Right lobe of liver (tissue), 6 donors: ENCODE measurements around the gene EHBP1L1. TPM values are rescaled to one million over a fixed set of nuclear protein-coding genes. Genes with fewer than 3 reads are reported as not detected.

ENCODE experiments used
- ATAC-seq, 4 donors: fragments of 200-7000 bp; cut with Tn5 transposase; one replicate each; pipeline ENCODE4 v1.9.1; 2020; ENCODE audit warnings: mild to moderate bottlenecking in 4 of 4, moderate library complexity in 4 of 4
- DNase-seq, 3 donors: peaks; one replicate each; pipeline ENCODE4 v3.0.0-alpha.2; 2020
- H3K27ac ChIP-seq, 3 donors: fragments of 200-600 bp; one replicate each; pipeline ENCODE4 v1.8.0; 2022
- H3K27me3 ChIP-seq, 2 donors: fragments of 200-600 bp; one replicate each; pipeline ENCODE4 v1.8.0; 2022
- H3K36me3 ChIP-seq, 4 donors: fragments of 200-600 bp; sonication (generic) in 1 of 4; one replicate each; pipeline versions ENCODE4 v1.5.1 to v1.8.0; 2017 to 2022; ENCODE audit warnings: control low read depth in 1 of 4
- H3K4me1 ChIP-seq, 4 donors: fragments of 200-600 bp; sonication (generic) in 1 of 4; one replicate each; pipeline versions ENCODE4 v1.5.1 to v1.8.0; 2017 to 2022; ENCODE audit warnings: control low read depth in 1 of 4
- H3K4me3 ChIP-seq, 3 donors: fragments of 200-600 bp; one replicate each; pipeline ENCODE4 v1.8.0; 2022
- H3K9me3 ChIP-seq, 4 donors: fragments of 200-600 bp; sonication (generic) in 1 of 4; one replicate each; pipeline versions ENCODE4 v1.5.1 to v1.8.0; 2017 to 2022; ENCODE audit warnings: control low read depth in 1 of 4
- POLR2A ChIP-seq: fragments of 450-650 bp; IDR thresholded peaks from one replicate; pipeline ENCODE4 v1.6.1; 2017; ENCODE audit warnings: antibody characterized with exemption, mild to moderate bottlenecking
- WGBS: methylation state at CpG from one replicate; pipeline ENCODE4 v1.1.6; 2018; ENCODE audit warnings: low coverage, low lambda C conversion rate; ENCODE audit not compliant: insufficient coverage; ENCODE audit errors: missing lambda C conversion rate; 5-methylcytosine and 5-hydroxymethylcytosine counted together
- intact Hi-C, 2 donors: fragments of 100-400 bp; cut with DNase I; formaldehyde crosslinking; loops; one replicate each; pipeline versions ENCODE4 v1.11.2 to v1.14.1; 2022
- total RNA-seq, 6 experiments: library from RNA; depleted of rRNA in 2 of 6; stranded (reverse); fragments of >200 nt in 2 of 6; fragmentation: NEBNext Ultra II Directional in 3 of 6; extraction: Animal tissue kit (Norgen Biotek cat#: 25700) in 3 of 6; gene quantifications; one replicate each; pipeline versions ENCODE4 v1.1.0 to v1.2.4, GENCODE V29; 2016 to 2023
- TF ChIP-seq, protein P1 (sequence below), 4 donors: fragments of 200-600 bp in 3 of 4; fragments of 450-650 bp in 1 of 4; IDR thresholded peaks; one replicate each; pipeline versions ENCODE4 v1.5.1 to v1.8.0; 2016 to 2022; ENCODE audit warnings: antibody characterized with exemption in 4 of 4, mild to moderate bottlenecking in 2 of 4
- donor health status: DM: no; HTN: yes; CAD: no.
- donor health status: DM: no; HTN: no; CAD: no.
- donor health status: DM: no; HTN: no; CAD: no.
- donor health status: DM: no; HTN: yes; CAD: no.
- donor health status: DM: no; HTN: yes; CAD: no.

Gene EHBP1L1
- total RNA-seq, 6 experiments from 2014 or later, result 10.0 to 29.9 (median 13.7) TPM

DNA sequence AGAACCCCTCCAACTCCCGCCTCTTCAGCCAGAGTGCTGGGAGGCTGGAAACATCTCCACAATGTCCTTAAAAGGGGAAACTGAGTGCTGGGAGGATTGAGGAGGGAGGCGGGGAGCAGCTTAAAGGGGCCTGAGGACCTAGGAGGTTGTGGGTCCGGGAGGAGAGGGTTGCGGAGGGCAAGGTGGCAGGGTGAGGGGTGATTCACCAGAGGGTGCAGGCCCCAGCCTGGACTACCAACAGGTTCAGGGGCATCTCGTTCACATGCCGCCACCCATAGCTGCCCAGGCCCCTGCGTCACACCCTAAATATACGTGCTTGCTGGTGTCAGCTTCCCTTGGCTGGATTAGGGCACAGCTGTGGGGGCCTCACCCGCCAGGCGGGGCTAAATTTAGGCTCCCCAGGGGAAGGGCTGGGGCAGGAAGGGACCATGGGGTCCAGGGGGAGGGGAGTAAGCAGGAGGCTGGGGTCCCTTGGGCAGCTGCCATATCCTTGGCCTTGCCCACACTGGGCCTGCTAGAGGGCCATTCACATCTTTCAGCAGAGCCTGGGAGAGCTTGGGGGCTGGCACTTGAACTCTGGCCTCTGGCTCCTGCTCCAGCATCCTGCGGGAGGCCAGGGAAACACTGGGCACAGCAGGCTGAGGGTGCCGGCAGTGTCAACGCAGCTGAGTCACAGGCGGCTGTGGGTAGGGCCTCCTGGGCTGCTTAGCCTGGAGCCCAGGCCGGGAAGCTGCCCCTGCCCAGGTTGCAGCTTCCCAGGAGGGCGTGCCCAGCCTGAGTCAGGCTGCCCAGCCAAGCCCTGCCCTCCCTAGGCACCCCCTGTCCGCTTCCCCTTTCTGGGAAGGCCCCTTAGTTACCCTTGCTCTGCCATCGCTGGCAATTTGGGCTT is 1.3 kb downstream of the EHBP1L1 start:
- TF ChIP-seq POLR2A, result peak; percentile 50
- TF ChIP-seq, protein P1, sequence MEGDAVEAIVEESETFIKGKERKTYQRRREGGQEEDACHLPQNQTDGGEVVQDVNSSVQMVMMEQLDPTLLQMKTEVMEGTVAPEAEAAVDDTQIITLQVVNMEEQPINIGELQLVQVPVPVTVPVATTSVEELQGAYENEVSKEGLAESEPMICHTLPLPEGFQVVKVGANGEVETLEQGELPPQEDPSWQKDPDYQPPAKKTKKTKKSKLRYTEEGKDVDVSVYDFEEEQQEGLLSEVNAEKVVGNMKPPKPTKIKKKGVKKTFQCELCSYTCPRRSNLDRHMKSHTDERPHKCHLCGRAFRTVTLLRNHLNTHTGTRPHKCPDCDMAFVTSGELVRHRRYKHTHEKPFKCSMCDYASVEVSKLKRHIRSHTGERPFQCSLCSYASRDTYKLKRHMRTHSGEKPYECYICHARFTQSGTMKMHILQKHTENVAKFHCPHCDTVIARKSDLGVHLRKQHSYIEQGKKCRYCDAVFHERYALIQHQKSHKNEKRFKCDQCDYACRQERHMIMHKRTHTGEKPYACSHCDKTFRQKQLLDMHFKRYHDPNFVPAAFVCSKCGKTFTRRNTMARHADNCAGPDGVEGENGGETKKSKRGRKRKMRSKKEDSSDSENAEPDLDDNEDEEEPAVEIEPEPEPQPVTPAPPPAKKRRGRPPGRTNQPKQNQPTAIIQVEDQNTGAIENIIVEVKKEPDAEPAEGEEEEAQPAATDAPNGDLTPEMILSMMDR (IDR thresholded peaks at IDR 0.05), result no peak
- H3K36me3 ChIP-seq, result no peaks in the 10 kb centered on the region
- peak overlapping the region; percentile 55 to 70 (median 70) for H3K4me3 ChIP-seq
- H3K9me3 ChIP-seq, result no peaks in the 10 kb centered on the region
- intact Hi-C loops, result loop anchor here in 1 of 2 donors (5.0 kb wide), 1 partner anchor 35 kb away; no protein-coding TSS in a partner anchor
- 31% methylated on average over 5 of the region's 18 CpGs for WGBS
- no peaks in the 10 kb centered on the region for H3K27me3 ChIP-seq
- DNase-seq (peak in 2 of 3 donors; percentile 75 to 88), ATAC-seq (peak; percentile 15 to 56 (median 24))
- H3K27ac ChIP-seq, result peak overlapping the region; percentile 31 to 88 (median 68)
- H3K4me1 ChIP-seq, result peaks cover 0 to 34% (median 8%) of the 10 kb centered on the region in 4 donors

DNA sequence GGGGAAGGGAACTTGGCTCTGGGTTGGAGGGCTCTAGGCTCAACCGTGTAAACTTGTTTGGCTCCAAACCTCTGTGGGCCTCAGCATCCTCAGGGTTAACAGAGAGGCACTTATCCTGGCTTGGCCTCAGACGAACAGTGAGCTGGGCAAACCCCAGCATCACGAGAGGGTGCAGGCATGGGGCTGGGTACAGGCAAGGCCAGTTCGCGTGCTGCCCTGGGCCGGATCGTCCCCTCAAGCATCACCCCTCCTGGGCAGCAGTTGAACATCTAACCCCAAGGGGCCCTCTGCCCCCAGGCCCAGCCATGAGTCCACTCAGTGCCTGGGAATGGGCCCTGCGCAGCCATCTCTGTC is 1.9 kb downstream of the EHBP1L1 start:
- Histone ChIP-seq H3K36me3 (no peaks in the 10 kb centered on the region), H3K27ac (peak overlapping the region in 2 of 3 donors; percentile 68 to 88), H3K9me3 (no peaks in the 10 kb centered on the region), H3K4me1 (peaks cover 0 to 34% (median 8%) of the 10 kb centered on the region in 4 donors), H3K4me3 (peak overlapping the region in 1 of 3 donors; percentile 70), H3K27me3 (no peaks in the 10 kb centered on the region)
- WGBS, result 80% methylated on average over 1 of the region's 8 CpGs
- TF ChIP-seq, protein P1 (IDR thresholded peaks at IDR 0.05), result no peak
- TF ChIP-seq POLR2A, result no peak
- intact Hi-C loops, result loop anchor here in 1 of 2 donors (5.0 kb wide), 1 partner anchor 35 kb away; no protein-coding TSS in a partner anchor
- DNase-seq (peak in 1 of 3 donors; percentile 35), ATAC-seq (no peak)

DNA sequence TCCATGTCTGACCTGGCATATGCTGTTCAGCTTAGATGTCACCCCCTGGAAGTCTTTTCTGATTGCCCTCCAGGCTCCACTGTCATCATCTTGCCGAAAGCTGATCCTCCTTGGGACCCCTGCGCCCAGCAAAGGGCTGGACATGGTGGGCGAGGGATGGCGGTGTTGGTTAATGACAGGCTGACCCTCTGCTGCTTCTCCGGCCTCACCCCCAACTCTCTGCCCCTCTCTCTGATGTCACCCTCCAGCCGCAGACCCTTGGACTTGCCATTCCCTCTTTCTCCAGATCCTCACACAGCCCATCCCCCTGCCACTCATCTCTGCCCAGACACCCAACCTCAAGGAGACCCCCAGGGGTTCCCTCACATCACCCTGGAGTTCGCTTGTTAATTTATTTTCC is 2.3 kb downstream of the EHBP1L1 start:
- intact Hi-C loops, result loop anchor here in 1 of 2 donors (5.0 kb wide), 1 partner anchor 36 kb away; no protein-coding TSS in a partner anchor
- peak overlapping the region in 1 of 3 donors; percentile 88 for H3K27ac ChIP-seq
- H3K9me3 ChIP-seq, result no peaks in the 10 kb centered on the region
- DNase-seq (peak in 1 of 3 donors; percentile 24), ATAC-seq (no peak)
- peak overlapping the region in 1 of 3 donors; percentile 70 for H3K4me3 ChIP-seq
- H3K36me3 ChIP-seq, result no peaks in the 10 kb centered on the region
- H3K27me3 ChIP-seq, result no peaks in the 10 kb centered on the region
- WGBS, result 90% methylated on average over 1 of the region's 7 CpGs
- peaks cover 0 to 32% (median 7%) of the 10 kb centered on the region in 4 donors for H3K4me1 ChIP-seq
- no peak for TF ChIP-seq POLR2A
- TF ChIP-seq, protein P1 (IDR thresholded peaks at IDR 0.05), result no peak

DNA sequence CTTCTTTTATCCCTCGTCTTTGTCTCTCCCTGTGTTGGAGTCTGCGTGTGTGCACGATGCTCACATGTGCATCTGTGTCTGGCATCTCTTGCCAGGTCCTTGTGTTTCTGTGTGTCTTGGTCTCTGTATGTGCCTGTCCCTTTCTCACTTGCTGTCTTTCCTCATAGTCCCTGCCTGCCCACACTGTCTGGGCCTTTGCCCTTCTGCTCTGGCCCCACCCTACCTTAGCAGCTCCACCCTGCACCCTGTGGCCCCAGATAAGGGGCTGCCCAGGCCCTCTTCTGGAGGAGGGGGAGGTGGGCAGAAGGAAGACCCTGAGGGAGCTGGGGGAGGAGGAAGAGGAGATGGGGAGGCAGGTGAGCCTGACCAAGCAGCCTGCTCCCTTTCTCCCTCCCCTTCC is 2.8 kb downstream of the EHBP1L1 start:
- H3K4me1 ChIP-seq, result peaks cover 0 to 26% (median 3%) of the 10 kb centered on the region in 4 donors
- no peaks in the 10 kb centered on the region for H3K27me3 ChIP-seq
- no peak overlapping the region for H3K27ac ChIP-seq
- no peak overlapping the region for H3K4me3 ChIP-seq
- TF ChIP-seq, protein P1 (IDR thresholded peaks at IDR 0.05), result no peak
- TF ChIP-seq POLR2A, result no peak
- intact Hi-C loops, result loop anchor here in 1 of 2 donors (5.0 kb wide), 1 partner anchor 36 kb away; no protein-coding TSS in a partner anchor
- H3K9me3 ChIP-seq, result no peaks in the 10 kb centered on the region
- WGBS, result 86% methylated on average over 3 of the region's 3 CpGs
- ATAC-seq, result no peak
- DNase-seq, result peak in 1 of 3 donors; percentile 31
- H3K36me3 ChIP-seq, result no peaks in the 10 kb centered on the region
